ENCODE measurements around the gene ACBD6.

DNA sequence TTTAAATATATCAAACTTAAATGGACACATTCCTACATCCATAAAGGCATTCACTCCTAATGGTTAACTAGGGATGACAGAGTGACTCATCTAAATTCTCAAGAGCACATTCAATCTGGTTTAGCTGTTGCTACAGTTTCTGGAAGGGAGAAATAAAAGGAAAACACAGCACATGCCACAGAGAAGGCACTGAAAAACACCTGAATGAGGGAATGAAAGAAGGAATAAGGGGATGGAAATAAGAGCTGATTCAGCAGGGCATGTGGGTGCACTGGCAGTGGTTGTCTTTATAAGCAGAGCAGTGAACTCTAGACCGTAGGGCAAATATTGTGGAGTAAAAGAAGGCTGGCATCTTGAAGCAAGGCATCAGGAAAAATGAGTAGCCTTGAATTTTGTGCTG is 193.0 kb downstream of the ACBD6 start:
- TF ChIP-seq, protein P1, sequence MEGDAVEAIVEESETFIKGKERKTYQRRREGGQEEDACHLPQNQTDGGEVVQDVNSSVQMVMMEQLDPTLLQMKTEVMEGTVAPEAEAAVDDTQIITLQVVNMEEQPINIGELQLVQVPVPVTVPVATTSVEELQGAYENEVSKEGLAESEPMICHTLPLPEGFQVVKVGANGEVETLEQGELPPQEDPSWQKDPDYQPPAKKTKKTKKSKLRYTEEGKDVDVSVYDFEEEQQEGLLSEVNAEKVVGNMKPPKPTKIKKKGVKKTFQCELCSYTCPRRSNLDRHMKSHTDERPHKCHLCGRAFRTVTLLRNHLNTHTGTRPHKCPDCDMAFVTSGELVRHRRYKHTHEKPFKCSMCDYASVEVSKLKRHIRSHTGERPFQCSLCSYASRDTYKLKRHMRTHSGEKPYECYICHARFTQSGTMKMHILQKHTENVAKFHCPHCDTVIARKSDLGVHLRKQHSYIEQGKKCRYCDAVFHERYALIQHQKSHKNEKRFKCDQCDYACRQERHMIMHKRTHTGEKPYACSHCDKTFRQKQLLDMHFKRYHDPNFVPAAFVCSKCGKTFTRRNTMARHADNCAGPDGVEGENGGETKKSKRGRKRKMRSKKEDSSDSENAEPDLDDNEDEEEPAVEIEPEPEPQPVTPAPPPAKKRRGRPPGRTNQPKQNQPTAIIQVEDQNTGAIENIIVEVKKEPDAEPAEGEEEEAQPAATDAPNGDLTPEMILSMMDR (IDR thresholded peaks at IDR 0.05), result no peak
- TF ChIP-seq POLR2A (IDR thresholded peaks at IDR 0.05), result no peak

Measured in lower leg skin (tissue), 3 donors.